HEK293T (cell line): Measurements from ENCODE around the gene ANKS1A.

Source experiments
- FOXK2 ChIP-seq: fragments of 450-650 bp; IDR thresholded peaks from 2 replicates; pipeline ENCODE4 v1.6.1; 2016; ENCODE audit warnings: mild to moderate bottlenecking
- FOXM1 ChIP-seq: fragments of 450-650 bp; IDR thresholded peaks from 2 replicates; pipeline ENCODE4 v1.6.1; 2017; ENCODE audit warnings: mild to moderate bottlenecking, borderline replicate concordance
- SP1 ChIP-seq: fragments of 450-650 bp; IDR thresholded peaks from 2 replicates; pipeline ENCODE4 v1.6.1; 2017
- SUZ12 ChIP-seq: fragments of 450-650 bp; IDR thresholded peaks from 2 replicates; pipeline ENCODE4 v1.6.1; 2016; ENCODE audit warnings: mild to moderate bottlenecking
- TF ChIP-seq, protein P1 (sequence below): fragments of 450-650 bp; IDR thresholded peaks from 2 replicates; pipeline ENCODE4 v1.6.1; 2016

DNA sequence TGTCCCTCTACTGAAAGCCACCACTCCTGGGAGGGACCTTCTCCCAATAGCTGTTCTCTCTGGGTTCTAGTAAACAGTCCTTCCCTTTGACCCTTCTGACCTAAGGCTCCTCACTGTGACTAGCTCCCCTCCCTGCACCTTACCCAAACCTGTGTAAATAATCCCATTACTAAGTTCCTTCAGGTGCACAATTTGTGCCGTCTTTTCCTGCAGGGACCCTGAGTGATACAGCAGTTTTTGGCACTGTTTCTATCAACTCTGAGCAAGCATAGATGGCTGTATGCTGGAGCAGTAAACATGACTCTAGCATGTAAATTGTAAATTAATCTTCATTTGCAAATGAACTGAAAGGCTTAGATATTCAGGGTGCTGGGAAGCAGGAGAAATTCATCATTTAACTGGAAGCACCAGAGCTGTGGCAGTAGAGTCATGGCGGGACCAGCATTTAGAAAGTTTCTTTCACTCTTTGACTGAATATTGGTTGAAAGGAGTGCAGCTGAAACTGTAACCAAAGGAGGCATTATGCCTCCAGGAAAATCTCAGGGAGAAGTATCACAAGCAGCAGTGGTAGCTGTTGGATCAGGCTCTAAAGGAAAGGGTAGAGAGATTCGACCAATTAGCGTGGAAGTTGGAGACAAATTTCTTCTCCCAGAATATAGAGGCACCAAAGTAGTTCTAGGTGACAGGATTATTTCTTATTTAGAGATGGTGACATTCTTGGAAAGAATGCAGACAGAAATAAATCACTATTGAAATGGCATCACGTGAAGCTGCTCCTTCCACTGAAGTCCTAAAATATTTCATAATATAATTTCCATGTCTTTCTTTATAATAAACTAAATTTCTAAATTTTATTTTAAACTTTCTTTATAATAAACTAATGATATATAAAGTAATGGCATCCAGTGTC, 134.3 kb downstream of the ANKS1A start:
- TF ChIP-seq SUZ12 (no peak), FOXK2 (no peak), FOXM1 (no peak), SP1 (no peak)
- TF ChIP-seq, protein P1, sequence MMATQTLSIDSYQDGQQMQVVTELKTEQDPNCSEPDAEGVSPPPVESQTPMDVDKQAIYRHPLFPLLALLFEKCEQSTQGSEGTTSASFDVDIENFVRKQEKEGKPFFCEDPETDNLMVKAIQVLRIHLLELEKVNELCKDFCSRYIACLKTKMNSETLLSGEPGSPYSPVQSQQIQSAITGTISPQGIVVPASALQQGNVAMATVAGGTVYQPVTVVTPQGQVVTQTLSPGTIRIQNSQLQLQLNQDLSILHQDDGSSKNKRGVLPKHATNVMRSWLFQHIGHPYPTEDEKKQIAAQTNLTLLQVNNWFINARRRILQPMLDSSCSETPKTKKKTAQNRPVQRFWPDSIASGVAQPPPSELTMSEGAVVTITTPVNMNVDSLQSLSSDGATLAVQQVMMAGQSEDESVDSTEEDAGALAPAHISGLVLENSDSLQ, result no peak
